DOHH2 (cell line): Measurements from ENCODE around the gene DIDO1.

ENCODE experiments used
- H3F3A ChIP-seq: fragments of 200-600 bp; sonication (generic), shearing (Covaris generic); 2 replicates; pipeline ENCODE4 v1.6.0; 2016; ENCODE audit warnings: antibody characterized with exemption, mild to moderate bottlenecking; ENCODE audit not compliant: control insufficient read depth, insufficient read depth
- H3K27ac ChIP-seq: fragments of 200-600 bp; sonication (generic); 2 replicates; pipeline ENCODE4 v1.5.1; 2014; ENCODE audit warnings: low read depth, mild to moderate bottlenecking, low read length, moderate library complexity
- H3K27me3 ChIP-seq: fragments of 200-600 bp; sonication (generic); 2 replicates; pipeline ENCODE4 v1.6.1; 2014; ENCODE audit warnings: mild to moderate bottlenecking, low read length, mixed read lengths; ENCODE audit not compliant: control insufficient read depth
- H3K36me3 ChIP-seq: fragments of 200-600 bp; sonication (generic); 2 replicates; pipeline ENCODE4 v1.6.1; 2014; ENCODE audit warnings: mild to moderate bottlenecking, low read length, moderate library complexity, mixed read lengths; ENCODE audit not compliant: control insufficient read depth
- H3K4me1 ChIP-seq: fragments of 200-600 bp; sonication (generic); 2 replicates; pipeline ENCODE4 v1.6.1; 2014; ENCODE audit warnings: mild to moderate bottlenecking, low read length, mixed read lengths; ENCODE audit not compliant: control insufficient read depth
- H3K4me2 ChIP-seq: fragments of 200-600 bp; sonication (generic); 2 replicates; pipeline ENCODE4 v1.6.0; 2014; ENCODE audit warnings: mild to moderate bottlenecking, low read length, moderate library complexity
- H3K4me3 ChIP-seq: fragments of 200-600 bp; sonication (generic); 2 replicates; pipeline ENCODE4 v1.5.1; 2014; ENCODE audit warnings: mild to moderate bottlenecking, low read length, mixed read lengths
- H3K79me2 ChIP-seq: fragments of 200-600 bp; sonication (generic); 2 replicates; pipeline ENCODE4 v1.6.1; 2014; ENCODE audit warnings: mild to moderate bottlenecking, low read length, mixed read lengths; ENCODE audit not compliant: control insufficient read depth
- H3K9me2 ChIP-seq: fragments of 200-600 bp; sonication (generic); replicated peaks from 2 replicates; pipeline ENCODE4 v1.6.1; 2014; ENCODE audit warnings: mild to moderate bottlenecking, low read length, mixed read lengths; ENCODE audit not compliant: control insufficient read depth
- H3K9me3 ChIP-seq: fragments of 200-600 bp; sonication (generic); 2 replicates; pipeline ENCODE4 v1.6.1; 2014; ENCODE audit warnings: antibody characterized with exemption, low read length, mixed read lengths; ENCODE audit not compliant: control insufficient read depth, insufficient read depth
- H4K20me1 ChIP-seq: fragments of 200-600 bp; sonication (generic); 2 replicates; pipeline ENCODE4 v1.6.0; 2014; ENCODE audit warnings: low read depth, mild to moderate bottlenecking, antibody characterized with exemption, low read length, moderate library complexity; ENCODE audit not compliant: control insufficient read depth, insufficient read depth
- EZH2phosphoT487 ChIP-seq: fragments of 200-600 bp; sonication (generic); IDR thresholded peaks from 2 replicates; pipeline ENCODE4 v1.6.1; 2017; ENCODE audit warnings: borderline replicate concordance, mild to moderate bottlenecking, antibody characterized with exemption, low read length, moderate library complexity, mixed read lengths
- TF ChIP-seq, protein P1 (sequence below): fragments of 200-600 bp; sonication (generic); IDR thresholded peaks from one replicate; pipeline ENCODE4 v1.5.1; 2014; ENCODE audit warnings: antibody characterized with exemption, mild to moderate bottlenecking, low read depth, low read length; ENCODE audit not compliant: poor library complexity, severe bottlenecking

Gene DIDO1

GRCh38 chr20:62952968-62953838 lies 26.9 kb upstream of the DIDO1 start:
- Histone ChIP-seq H3K27ac (peak overlapping the region; percentile 91), H3K36me3 (peaks cover 56% of the 10 kb centered on the region), H4K20me1 (peaks cover 9% of the 10 kb centered on the region; the same call in 1 of the 2 replicates), H3K9me3 (peaks cover 5% of the 10 kb centered on the region; the same call in 1 of the 2 replicates), H3F3A (peaks cover 19% of the 10 kb centered on the region), H3K9me2 (no peaks in the 10 kb centered on the region), H3K4me1 (peaks cover 37% of the 10 kb centered on the region), H3K4me3 (peak overlapping the region; percentile 86), H3K4me2 (peak overlapping the region; percentile 99), H3K79me2 (peaks cover 56% of the 10 kb centered on the region), H3K27me3 (no peaks in the 10 kb centered on the region)
- TF ChIP-seq, protein P1, sequence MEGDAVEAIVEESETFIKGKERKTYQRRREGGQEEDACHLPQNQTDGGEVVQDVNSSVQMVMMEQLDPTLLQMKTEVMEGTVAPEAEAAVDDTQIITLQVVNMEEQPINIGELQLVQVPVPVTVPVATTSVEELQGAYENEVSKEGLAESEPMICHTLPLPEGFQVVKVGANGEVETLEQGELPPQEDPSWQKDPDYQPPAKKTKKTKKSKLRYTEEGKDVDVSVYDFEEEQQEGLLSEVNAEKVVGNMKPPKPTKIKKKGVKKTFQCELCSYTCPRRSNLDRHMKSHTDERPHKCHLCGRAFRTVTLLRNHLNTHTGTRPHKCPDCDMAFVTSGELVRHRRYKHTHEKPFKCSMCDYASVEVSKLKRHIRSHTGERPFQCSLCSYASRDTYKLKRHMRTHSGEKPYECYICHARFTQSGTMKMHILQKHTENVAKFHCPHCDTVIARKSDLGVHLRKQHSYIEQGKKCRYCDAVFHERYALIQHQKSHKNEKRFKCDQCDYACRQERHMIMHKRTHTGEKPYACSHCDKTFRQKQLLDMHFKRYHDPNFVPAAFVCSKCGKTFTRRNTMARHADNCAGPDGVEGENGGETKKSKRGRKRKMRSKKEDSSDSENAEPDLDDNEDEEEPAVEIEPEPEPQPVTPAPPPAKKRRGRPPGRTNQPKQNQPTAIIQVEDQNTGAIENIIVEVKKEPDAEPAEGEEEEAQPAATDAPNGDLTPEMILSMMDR, result no peak
- no peak for TF ChIP-seq EZH2phosphoT487

DNA sequence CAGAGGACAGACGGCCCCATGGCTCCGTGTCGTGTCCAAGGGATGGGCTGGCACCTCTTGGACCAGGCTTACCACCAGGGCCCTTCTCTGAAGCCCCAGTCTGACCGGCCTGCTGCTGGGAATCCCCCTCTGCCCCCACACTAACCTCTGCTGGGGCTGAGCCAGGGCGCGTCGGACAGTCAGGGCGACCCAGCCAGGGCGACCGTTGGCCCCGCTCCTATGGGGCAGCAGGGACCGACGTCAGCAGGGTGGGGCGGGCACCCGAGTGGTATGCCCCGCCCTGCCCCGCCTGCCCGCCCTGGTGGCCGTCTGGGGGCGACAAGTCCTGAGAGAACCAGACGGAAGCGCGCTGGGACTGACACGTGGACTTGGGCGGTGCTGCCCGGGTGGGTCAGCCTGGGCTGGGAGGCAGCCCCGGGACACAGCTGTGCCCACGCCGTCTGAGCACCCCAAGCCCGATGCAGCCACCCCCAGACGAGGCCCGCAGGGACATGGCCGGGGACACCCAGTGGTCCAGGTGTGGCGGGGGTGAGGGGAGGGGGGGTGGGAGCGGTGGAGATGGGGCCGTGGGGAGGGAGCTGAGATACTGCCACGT lies 26.2 kb upstream of the DIDO1 start, which contains the start of gene SLC17A9:
Gene SLC17A9, plus strand, starts transcription at position 337 of the 595 bp plus-strand sequence. Its CDS starts 122 bp downstream, at position 459.
- peak within 1 kb of the TSS; percentile 99 for H3K4me2 ChIP-seq

GRCh38 chr20:62951896-62952372 lies 25.6 kb upstream of the DIDO1 start:
- Histone ChIP-seq H3K79me2 (peaks cover 57% of the 10 kb centered on the region), H3K27ac (peak overlapping the region; percentile 91)

More for the DNA sequence above, 26.2 kb upstream of the DIDO1 start, which contains the start of gene SLC17A9:
- Histone ChIP-seq H3K79me2 (peaks cover 57% of the 10 kb centered on the region), H3K27ac (peak within 1 kb of the TSS; percentile 91), H3K36me3 (peaks cover 56% of the 10 kb centered on the region), H3F3A (peaks cover 19% of the 10 kb centered on the region), H3K4me3 (peak within 1 kb of the TSS; percentile 86), H3K9me3 (peaks cover 5% of the 10 kb centered on the region; the same call in 1 of the 2 replicates), H3K9me2 (no peaks in the 10 kb centered on the region), H3K27me3 (no peaks in the 10 kb centered on the region), H3K4me1 (peaks cover 37% of the 10 kb centered on the region), H4K20me1 (peaks cover 9% of the 10 kb centered on the region; the same call in 1 of the 2 replicates)
- no peak for TF ChIP-seq EZH2phosphoT487
- TF ChIP-seq, protein P1, result no peak

More at GRCh38 chr20:62951896-62952372, 25.6 kb upstream of the DIDO1 start:
- Histone ChIP-seq H3K27me3 (no peaks in the 10 kb centered on the region), H3K4me3 (peak overlapping the region; percentile 86), H3K9me2 (no peaks in the 10 kb centered on the region), H3K9me3 (peaks cover 5% of the 10 kb centered on the region; the same call in 1 of the 2 replicates), H3K36me3 (peaks cover 56% of the 10 kb centered on the region), H3F3A (peaks cover 19% of the 10 kb centered on the region), H4K20me1 (peaks cover 9% of the 10 kb centered on the region; the same call in 1 of the 2 replicates), H3K4me2 (peak overlapping the region; percentile 99), H3K4me1 (peaks cover 37% of the 10 kb centered on the region)
- TF ChIP-seq, protein P1, result no peak
